HepG2 (cell line): ENCODE measurements around the gene AXIN1.

Experiments
- AGO1 ChIP-seq: fragments of 200-400 bp; formaldehyde crosslinking; IDR thresholded peaks from 2 replicates; pipeline ENCODE4 v1.6.1; 2017; ENCODE audit warnings: mild to moderate bottlenecking, low read depth, low read length, moderate library complexity; ENCODE audit not compliant: poor library complexity, severe bottlenecking
- ARNT2 ChIP-seq: sonication (generic); formaldehyde crosslinking; IDR thresholded peaks from 2 replicates; pipeline ENCODE4 v1.8.0; 2022; ENCODE audit warnings: mild to moderate bottlenecking, low read depth, missing genetic modification reagents, moderate library complexity
- ATF7-NPFF ChIP-seq: sonication (generic); formaldehyde crosslinking; IDR thresholded peaks from 2 replicates; pipeline ENCODE4 v1.8.1; 2023; ENCODE audit warnings: mild to moderate bottlenecking, low read depth, missing genetic modification reagents, moderate library complexity
- FOXM1 ChIP-seq: sonication (generic); formaldehyde crosslinking; IDR thresholded peaks from 2 replicates; pipeline ENCODE4 v1.5.0; 2020; ENCODE audit warnings: missing genetic modification reagents
- GABPA ChIP-seq, 2 experiments: IDR thresholded peaks; 2 replicates each; pipeline ENCODE4 v1.6.1; 2011 to 2016; ENCODE audit warnings: low read depth in 2 of 2, low read length in 1 of 2, missing biosample characterization in 1 of 2, missing genetic modification characterization in 1 of 2
- U2AF2 ChIP-seq: fragments of 200-400 bp; formaldehyde crosslinking; IDR thresholded peaks from 2 replicates; pipeline ENCODE4 v1.6.1; 2017; ENCODE audit warnings: low read depth, mild to moderate bottlenecking, low read length
- ZNF274 ChIP-seq: sonication (generic); formaldehyde crosslinking; IDR thresholded peaks from 2 replicates; pipeline ENCODE4 v1.5.1; 2020; ENCODE audit warnings: mild to moderate bottlenecking, missing genetic modification reagents
- ZNF292 ChIP-seq: sonication (generic); formaldehyde crosslinking; IDR thresholded peaks from 2 replicates; pipeline ENCODE4 v1.8.1; 2022; ENCODE audit warnings: mild to moderate bottlenecking, low read depth, missing genetic modification reagents, borderline replicate concordance
- TF ChIP-seq, protein P1 (sequence below): sonication (generic); formaldehyde crosslinking; IDR thresholded peaks from 2 replicates; pipeline ENCODE4 v1.4.0; 2020; ENCODE audit warnings: low read depth, missing genetic modification reagents
- TF ChIP-seq, protein P2 (sequence below): sonication (generic); formaldehyde crosslinking; IDR thresholded peaks from 2 replicates; pipeline ENCODE4 v1.4.0; 2020; ENCODE audit warnings: missing genetic modification reagents
- TF ChIP-seq, protein P3 (sequence below): sonication (generic); formaldehyde crosslinking; IDR thresholded peaks from 2 replicates; pipeline ENCODE4 v1.8.0; 2022; ENCODE audit warnings: mild to moderate bottlenecking, missing genetic modification reagents; ENCODE audit not compliant: insufficient replicate concordance

GRCh38 chr16:296806-297510 lies 55.6 kb downstream of the AXIN1 start:
- TF ChIP-seq, protein P1, sequence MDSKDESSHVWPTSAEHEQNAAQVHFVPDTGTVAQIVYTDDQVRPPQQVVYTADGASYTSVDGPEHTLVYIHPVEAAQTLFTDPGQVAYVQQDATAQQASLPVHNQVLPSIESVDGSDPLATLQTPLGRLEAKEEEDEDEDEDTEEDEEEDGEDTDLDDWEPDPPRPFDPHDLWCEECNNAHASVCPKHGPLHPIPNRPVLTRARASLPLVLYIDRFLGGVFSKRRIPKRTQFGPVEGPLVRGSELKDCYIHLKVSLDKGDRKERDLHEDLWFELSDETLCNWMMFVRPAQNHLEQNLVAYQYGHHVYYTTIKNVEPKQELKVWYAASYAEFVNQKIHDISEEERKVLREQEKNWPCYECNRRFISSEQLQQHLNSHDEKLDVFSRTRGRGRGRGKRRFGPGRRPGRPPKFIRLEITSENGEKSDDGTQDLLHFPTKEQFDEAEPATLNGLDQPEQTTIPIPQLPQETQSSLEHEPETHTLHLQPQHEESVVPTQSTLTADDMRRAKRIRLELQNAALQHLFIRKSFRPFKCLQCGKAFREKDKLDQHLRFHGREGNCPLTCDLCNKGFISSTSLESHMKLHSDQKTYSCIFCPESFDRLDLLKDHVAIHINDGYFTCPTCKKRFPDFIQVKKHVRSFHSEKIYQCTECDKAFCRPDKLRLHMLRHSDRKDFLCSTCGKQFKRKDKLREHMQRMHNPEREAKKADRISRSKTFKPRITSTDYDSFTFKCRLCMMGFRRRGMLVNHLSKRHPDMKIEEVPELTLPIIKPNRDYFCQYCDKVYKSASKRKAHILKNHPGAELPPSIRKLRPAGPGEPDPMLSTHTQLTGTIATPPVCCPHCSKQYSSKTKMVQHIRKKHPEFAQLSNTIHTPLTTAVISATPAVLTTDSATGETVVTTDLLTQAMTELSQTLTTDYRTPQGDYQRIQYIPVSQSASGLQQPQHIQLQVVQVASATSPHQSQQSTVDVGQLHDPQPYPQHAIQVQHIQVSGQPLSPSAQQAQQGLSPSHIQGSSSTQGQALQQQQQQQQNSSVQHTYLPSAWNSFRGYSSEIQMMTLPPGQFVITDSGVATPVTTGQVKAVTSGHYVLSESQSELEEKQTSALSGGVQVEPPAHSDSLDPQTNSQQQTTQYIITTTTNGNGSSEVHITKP (CRISPR knock-in tag), result no peak
- TF ChIP-seq ATF7-NPFF (CRISPR knock-in tag) (no peak), FOXM1 (CRISPR knock-in tag) (no peak), ZNF292 (CRISPR knock-in tag) (no peak), ZNF274 (no peak), AGO1 (no peak), GABPA (IDR thresholded peaks at IDR 0.05; ENCODE audit: low read depth, low read length) (no peak), GABPA (CRISPR knock-in tag; IDR thresholded peaks at IDR 0.05; ENCODE audit: low read depth) (no peak), ARNT2 (no peak), U2AF2 (no peak)
- TF ChIP-seq, protein P2, sequence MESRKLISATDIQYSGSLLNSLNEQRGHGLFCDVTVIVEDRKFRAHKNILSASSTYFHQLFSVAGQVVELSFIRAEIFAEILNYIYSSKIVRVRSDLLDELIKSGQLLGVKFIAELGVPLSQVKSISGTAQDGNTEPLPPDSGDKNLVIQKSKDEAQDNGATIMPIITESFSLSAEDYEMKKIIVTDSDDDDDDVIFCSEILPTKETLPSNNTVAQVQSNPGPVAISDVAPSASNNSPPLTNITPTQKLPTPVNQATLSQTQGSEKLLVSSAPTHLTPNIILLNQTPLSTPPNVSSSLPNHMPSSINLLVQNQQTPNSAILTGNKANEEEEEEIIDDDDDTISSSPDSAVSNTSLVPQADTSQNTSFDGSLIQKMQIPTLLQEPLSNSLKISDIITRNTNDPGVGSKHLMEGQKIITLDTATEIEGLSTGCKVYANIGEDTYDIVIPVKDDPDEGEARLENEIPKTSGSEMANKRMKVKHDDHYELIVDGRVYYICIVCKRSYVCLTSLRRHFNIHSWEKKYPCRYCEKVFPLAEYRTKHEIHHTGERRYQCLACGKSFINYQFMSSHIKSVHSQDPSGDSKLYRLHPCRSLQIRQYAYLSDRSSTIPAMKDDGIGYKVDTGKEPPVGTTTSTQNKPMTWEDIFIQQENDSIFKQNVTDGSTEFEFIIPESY, result no peak
- TF ChIP-seq, protein P3, sequence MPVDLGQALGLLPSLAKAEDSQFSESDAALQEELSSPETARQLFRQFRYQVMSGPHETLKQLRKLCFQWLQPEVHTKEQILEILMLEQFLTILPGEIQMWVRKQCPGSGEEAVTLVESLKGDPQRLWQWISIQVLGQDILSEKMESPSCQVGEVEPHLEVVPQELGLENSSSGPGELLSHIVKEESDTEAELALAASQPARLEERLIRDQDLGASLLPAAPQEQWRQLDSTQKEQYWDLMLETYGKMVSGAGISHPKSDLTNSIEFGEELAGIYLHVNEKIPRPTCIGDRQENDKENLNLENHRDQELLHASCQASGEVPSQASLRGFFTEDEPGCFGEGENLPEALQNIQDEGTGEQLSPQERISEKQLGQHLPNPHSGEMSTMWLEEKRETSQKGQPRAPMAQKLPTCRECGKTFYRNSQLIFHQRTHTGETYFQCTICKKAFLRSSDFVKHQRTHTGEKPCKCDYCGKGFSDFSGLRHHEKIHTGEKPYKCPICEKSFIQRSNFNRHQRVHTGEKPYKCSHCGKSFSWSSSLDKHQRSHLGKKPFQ, result no peak
